HUES64 (cell line): ENCODE data around the gene LAMA2.

Experiments
- H3K27ac ChIP-seq: 2 replicates; pipeline ENCODE4 v1.7.0; 2013; ENCODE audit warnings: low read depth, low read length, inconsistent platforms
- H3K27me3 ChIP-seq: 2 replicates; pipeline ENCODE4 v1.6.1; 2013; ENCODE audit warnings: mild to moderate bottlenecking, low read length; ENCODE audit not compliant: insufficient read depth
- H3K36me3 ChIP-seq: 2 replicates; pipeline ENCODE4 v1.6.1; 2013; ENCODE audit warnings: mild to moderate bottlenecking, low read length; ENCODE audit not compliant: insufficient read depth
- H3K4me1 ChIP-seq: 2 replicates; pipeline ENCODE4 v1.6.1; 2013; ENCODE audit warnings: mild to moderate bottlenecking, low read length, moderate library complexity; ENCODE audit not compliant: insufficient read depth
- H3K4me3 ChIP-seq: 2 replicates; pipeline ENCODE4 v1.5.1; 2013; ENCODE audit warnings: mild to moderate bottlenecking, low read length, moderate library complexity
- H3K9ac ChIP-seq: 2 replicates; pipeline ENCODE4 v1.6.1; 2013; ENCODE audit warnings: mild to moderate bottlenecking, low read depth, low read length
- H3K9me3 ChIP-seq: 2 replicates; pipeline ENCODE4 v1.6.1; 2013; ENCODE audit warnings: low read depth, low read length; ENCODE audit not compliant: insufficient read depth
- WGBS: fragments of 150-250, 120-280 bp; methylation state at CpG from one replicate; pipeline ENCODE4 v1.1.7; 2013; ENCODE audit warnings: missing lambda C conversion rate; 5-methylcytosine and 5-hydroxymethylcytosine counted together

Gene LAMA2

DNA sequence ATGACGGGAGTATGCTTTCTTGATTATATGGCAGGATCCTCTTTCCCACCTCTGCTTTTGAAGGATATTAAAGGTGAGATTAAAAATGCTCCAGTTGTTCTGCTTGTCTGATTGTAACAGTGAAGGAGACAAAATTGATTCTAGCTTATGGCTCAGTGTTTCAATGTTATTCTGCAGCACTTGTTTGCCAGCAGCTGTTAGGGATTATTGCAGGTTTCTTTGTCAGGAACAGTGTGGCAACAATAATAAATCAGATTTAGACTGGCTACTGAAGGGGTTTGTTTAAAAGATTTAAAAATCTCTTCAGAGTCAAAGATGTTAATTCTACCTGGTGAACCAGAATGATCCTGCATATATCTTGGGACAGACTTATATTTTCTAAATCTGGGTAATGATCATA is 126.9 kb downstream of the LAMA2 start:
- WGBS, result 97% methylated on average over 1 of the region's 1 CpG
- no peak overlapping the region for H3K9ac ChIP-seq
- no peak overlapping the region for H3K27ac ChIP-seq
- H3K27me3 ChIP-seq, result no peaks in the 10 kb centered on the region
- no peaks in the 10 kb centered on the region for H3K9me3 ChIP-seq
- H3K4me1 ChIP-seq, result no peaks in the 10 kb centered on the region
- no peaks in the 10 kb centered on the region for H3K36me3 ChIP-seq
- H3K4me3 ChIP-seq, result no peak overlapping the region

DNA sequence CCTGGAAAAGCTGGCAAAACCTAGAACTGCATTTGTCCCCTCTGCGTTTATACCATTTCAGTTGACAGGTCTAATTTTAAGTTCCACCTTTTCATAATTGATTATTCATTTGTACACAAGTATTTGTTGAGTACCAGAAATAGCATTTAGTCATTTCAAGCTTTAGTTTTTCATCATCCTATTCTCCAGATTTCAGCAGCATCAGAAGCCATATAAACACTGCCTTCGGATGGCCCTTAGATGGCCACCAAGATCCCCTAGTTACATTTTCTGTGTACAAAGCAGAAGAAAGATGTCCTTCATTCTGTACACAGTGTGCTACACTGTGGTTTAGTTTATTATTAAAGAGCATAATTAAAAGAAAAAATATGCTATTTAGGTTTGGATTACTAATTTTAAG is 131.4 kb downstream of the LAMA2 start:
- Histone ChIP-seq H3K4me1 (no peaks in the 10 kb centered on the region), H3K27ac (no peak overlapping the region), H3K4me3 (no peak overlapping the region), H3K9me3 (no peaks in the 10 kb centered on the region), H3K36me3 (no peaks in the 10 kb centered on the region), H3K9ac (no peak overlapping the region), H3K27me3 (no peaks in the 10 kb centered on the region)
- 97% methylated on average over 2 of the region's 2 CpGs for WGBS

DNA sequence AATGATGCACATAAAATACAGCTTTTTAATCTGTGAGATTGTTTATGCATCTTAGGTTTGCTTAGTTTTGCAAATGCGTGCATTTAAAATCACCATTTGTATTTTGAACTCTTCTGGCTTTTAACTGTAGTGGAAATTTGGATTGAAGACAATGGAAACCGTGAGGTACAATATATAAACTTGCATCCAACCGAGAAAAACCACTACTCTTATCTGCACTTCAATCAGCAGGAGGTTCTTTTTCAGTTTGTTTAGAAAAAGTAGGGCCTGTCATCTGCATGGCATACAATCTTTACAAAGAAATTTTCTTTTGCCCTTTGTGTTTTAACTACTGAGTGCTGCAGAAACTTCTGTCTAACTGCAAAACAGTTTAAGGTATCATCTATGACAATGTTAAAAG is 132.8 kb downstream of the LAMA2 start:
- no peaks in the 10 kb centered on the region for H3K4me1 ChIP-seq
- H3K27me3 ChIP-seq, result no peaks in the 10 kb centered on the region
- WGBS, result 75% methylated on average over 1 of the region's 3 CpGs
- H3K4me3 ChIP-seq, result no peak overlapping the region
- no peaks in the 10 kb centered on the region for H3K36me3 ChIP-seq
- H3K9me3 ChIP-seq, result no peaks in the 10 kb centered on the region
- H3K27ac ChIP-seq, result no peak overlapping the region
- no peak overlapping the region for H3K9ac ChIP-seq

DNA sequence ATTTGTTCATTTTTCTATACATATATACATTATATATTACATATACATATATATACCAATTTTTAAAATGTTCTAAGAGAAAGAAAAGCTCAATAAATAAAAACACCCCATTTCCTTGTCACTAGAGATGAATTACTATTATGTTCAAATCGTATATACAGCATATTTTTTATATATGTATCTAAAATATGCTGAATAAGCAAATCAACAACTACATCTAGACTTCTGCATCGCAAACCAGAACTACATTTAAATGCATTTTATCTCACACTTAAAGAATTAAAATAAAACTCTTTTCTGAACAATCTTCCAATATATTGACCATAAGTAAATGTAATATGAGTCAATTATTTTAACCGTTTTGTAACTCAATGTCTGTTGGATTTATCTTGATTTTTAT is 133.9 kb downstream of the LAMA2 start:
- H3K36me3 ChIP-seq, result no peaks in the 10 kb centered on the region
- H3K9me3 ChIP-seq, result no peaks in the 10 kb centered on the region
- H3K4me3 ChIP-seq, result no peak overlapping the region
- H3K27me3 ChIP-seq, result no peaks in the 10 kb centered on the region
- H3K9ac ChIP-seq, result no peak overlapping the region
- no peak overlapping the region for H3K27ac ChIP-seq
- WGBS, result 83% methylated on average over 1 of the region's 3 CpGs
- H3K4me1 ChIP-seq, result no peaks in the 10 kb centered on the region

DNA sequence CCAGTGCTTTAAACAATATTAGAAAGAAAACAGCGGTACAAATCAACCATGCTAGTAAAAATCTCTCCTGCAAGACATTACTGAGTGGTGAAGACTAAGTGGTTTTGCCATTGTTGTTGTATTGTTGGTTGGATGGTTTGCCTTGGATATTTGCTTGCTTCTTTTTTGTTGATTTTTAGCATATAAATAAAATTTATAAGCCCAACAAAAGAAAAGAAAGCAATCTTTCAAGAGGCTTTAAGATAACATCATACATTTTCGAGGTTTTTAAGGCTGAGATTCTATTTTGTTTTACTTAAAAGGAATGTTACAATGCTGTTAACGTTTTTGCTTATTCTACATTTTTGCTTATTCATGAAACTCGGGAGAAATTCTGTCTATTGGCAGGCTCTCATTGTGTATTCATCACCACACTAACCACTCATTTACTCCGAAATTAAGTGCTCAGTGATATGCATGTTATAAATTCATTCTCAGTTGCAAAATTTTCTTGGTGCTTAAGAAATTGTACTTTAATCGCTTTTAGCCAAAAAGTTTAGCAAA is 139.1 kb downstream of the LAMA2 start:
- Histone ChIP-seq H3K9me3 (no peaks in the 10 kb centered on the region), H3K27ac (no peak overlapping the region), H3K27me3 (no peaks in the 10 kb centered on the region), H3K4me1 (no peaks in the 10 kb centered on the region), H3K9ac (no peak overlapping the region), H3K36me3 (no peaks in the 10 kb centered on the region), H3K4me3 (no peak overlapping the region)
- 94% methylated on average over 6 of the region's 6 CpGs for WGBS

DNA sequence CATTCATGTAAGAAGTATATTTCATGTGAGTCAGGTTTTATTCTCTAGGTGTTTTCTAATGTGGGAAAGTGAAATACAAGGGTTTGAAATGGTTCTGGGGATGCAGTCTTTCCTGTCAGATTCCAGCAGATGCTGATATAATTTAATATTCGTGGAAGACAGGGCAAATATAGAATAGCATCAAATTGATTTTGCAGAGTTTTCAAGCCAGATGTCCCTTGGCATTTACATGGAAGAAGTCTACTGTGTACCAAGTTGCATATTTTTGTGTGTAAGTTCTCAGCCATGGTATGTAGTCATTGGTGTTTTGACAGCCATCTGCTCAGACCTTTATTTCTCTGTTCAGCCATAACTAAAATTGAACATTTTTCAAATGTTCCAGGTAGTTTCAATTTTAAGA is 143.7 kb downstream of the LAMA2 start:
- 97% methylated on average over 1 of the region's 1 CpG for WGBS
- Histone ChIP-seq H3K27me3 (peaks cover 9% of the 10 kb centered on the region), H3K27ac (no peak overlapping the region), H3K9me3 (no peaks in the 10 kb centered on the region), H3K4me1 (peaks cover 13% of the 10 kb centered on the region; the same call in 1 of the 2 replicates), H3K9ac (no peak overlapping the region), H3K36me3 (no peaks in the 10 kb centered on the region), H3K4me3 (no peak overlapping the region)

DNA sequence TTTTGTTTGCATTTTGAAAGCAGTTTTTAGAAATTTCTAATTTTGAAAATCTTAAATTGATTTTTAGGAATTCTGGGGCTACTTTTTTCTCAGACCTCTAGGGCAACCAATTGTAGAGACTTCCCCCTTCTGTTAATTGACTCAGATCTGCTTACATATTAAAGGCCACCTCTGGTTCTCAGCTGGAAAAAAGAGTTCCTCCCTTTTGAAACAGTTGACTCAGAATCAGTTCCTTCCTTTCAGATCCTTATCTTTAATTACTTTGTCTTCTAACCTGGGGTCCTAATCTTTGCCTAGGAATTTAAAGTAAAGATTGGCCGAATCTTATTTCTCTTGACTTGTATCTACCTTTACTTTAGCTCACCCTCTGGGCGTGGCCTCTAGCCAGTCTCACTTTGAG is 146.8 kb downstream of the LAMA2 start:
- Histone ChIP-seq H3K9ac (no peak overlapping the region), H3K27me3 (peaks cover 9% of the 10 kb centered on the region), H3K9me3 (no peaks in the 10 kb centered on the region), H3K4me3 (no peak overlapping the region), H3K36me3 (no peaks in the 10 kb centered on the region), H3K27ac (no peak overlapping the region), H3K4me1 (peaks cover 13% of the 10 kb centered on the region; the same call in 1 of the 2 replicates)
- 28% methylated on average over 2 of the region's 2 CpGs for WGBS

DNA sequence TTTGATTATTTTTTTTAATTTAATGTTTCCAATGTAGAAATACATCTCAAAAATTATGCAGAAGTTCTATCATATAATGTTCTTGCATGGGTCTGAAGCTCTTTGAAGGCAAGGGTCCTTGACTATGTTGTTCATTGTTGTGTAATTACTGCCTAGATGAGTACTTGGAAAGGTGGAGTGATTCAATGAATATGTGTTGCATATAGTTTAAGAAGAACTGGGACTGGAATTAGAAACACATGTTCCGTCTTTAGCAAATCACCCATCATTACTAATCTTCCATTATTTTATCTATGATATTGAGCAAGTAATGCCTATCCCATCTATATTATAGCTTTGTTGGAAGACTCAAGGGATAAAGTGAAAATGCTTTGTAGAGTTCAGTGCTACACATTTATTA is 147.3 kb downstream of the LAMA2 start:
- H3K36me3 ChIP-seq, result no peaks in the 10 kb centered on the region
- no peak overlapping the region for H3K4me3 ChIP-seq
- H3K4me1 ChIP-seq, result peaks cover 13% of the 10 kb centered on the region; the same call in 1 of the 2 replicates
- no peak overlapping the region for H3K27ac ChIP-seq
- H3K27me3 ChIP-seq, result peaks cover 9% of the 10 kb centered on the region
- H3K9ac ChIP-seq, result no peak overlapping the region
- no CpG with 5 or more reads among the region's 1 CpG for WGBS
- H3K9me3 ChIP-seq, result no peaks in the 10 kb centered on the region

DNA sequence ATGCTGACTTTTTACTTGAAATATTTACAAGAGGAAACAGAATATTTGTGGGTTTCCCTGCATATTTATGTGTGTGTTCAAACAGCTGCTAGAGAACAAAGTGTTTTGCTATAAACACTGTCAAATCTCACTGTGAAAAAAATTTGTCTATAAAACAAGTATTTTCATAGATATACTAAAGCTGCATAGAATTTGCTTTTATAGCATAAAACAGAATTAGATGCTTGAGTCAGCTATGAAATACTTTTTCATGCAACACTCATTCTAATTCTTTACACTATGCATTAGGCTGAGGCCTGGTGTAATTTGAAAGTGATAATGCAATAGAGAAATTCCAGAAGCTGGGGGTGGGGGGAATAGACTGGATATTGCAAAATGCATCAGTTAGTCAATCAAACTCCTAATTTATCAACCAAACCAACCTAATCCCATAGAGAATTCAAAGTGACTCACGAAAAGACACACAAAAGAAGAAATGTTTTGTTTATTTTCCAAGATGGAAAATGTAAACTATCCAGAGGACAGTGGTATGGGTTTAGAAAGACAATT is 148.2 kb downstream of the LAMA2 start:
- H3K4me3 ChIP-seq, result no peak overlapping the region
- no peaks in the 10 kb centered on the region for H3K36me3 ChIP-seq
- peaks cover 13% of the 10 kb centered on the region; the same call in 1 of the 2 replicates for H3K4me1 ChIP-seq
- H3K27me3 ChIP-seq, result peaks cover 9% of the 10 kb centered on the region
- H3K9ac ChIP-seq, result no peak overlapping the region
- no CpG with 5 or more reads among the region's 1 CpG for WGBS
- H3K9me3 ChIP-seq, result no peaks in the 10 kb centered on the region
- no peak overlapping the region for H3K27ac ChIP-seq

DNA sequence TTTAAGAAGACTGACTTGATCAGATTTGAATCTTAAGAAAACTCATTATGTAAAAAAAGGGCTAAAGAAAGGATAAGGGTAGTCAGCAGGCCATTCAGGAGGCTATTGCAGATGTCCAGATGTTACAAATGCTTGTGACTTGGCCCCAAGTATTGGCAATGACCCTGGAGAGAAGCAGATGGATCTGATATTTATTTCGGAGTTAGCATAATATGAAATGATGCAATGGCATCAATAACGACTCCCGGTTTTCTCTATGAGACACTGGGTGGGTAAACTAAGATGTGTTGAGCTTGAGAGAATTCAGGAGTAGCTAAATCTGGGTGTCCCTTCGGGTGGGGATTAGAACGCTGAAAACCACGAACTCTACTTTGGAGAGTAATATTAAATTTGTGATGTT is 149.7 kb downstream of the LAMA2 start:
- Histone ChIP-seq H3K4me3 (no peak overlapping the region), H3K4me1 (peaks cover 13% of the 10 kb centered on the region; the same call in 1 of the 2 replicates), H3K27ac (no peak overlapping the region), H3K36me3 (no peaks in the 10 kb centered on the region), H3K27me3 (peaks cover 9% of the 10 kb centered on the region), H3K9me3 (no peaks in the 10 kb centered on the region), H3K9ac (no peak overlapping the region)
- WGBS, result 95% methylated on average over 6 of the region's 6 CpGs

DNA sequence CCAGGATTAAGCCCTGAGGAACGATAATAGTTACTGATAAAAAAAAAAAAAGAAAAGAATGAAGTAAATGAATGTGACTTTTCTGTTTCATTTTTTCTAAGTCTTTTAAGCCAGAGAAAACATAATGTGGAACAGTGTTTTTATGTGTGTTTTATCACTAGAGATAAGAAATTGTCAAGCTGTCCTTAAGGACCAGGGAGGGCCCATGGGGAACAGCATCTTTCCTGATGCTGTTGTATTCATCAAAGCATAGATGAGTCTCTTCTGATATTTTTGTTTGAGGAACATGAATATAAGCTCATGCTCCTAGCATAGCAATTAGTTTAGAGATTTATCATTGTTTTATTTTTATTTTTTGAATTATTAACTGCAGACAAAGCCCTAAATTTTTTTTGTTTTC is 150.2 kb downstream of the LAMA2 start:
- WGBS, result 98% methylated on average over 1 of the region's 1 CpG

DNA sequence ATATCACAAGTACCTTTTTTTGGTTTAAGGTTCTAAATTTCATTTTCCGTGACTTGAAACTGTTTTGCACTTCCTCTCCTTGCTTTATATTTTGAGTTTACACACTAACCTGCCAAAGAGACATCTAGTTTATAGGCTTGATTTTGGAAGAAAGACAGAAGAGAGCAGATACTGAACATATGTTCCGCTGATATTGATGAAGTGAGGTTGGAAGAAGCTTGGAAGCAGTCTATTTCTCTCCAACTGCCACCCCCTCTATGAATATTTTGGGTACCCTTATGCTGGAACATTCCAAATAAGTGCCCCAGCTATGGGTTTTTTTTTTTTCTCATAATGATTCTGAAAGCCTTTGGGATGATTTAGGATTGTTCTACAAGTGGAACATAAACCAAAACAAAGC is 150.6 kb downstream of the LAMA2 start:
- Histone ChIP-seq H3K4me3 (no peak overlapping the region), H3K27ac (no peak overlapping the region)
- WGBS, result 100% methylated on average over 2 of the region's 2 CpGs

More for the DNA sequence above, 150.2 kb downstream of the LAMA2 start:
- Histone ChIP-seq H3K4me1 (peaks cover 13% of the 10 kb centered on the region; the same call in 1 of the 2 replicates), H3K4me3 (no peak overlapping the region), H3K9me3 (no peaks in the 10 kb centered on the region), H3K27ac (no peak overlapping the region), H3K36me3 (no peaks in the 10 kb centered on the region), H3K27me3 (peaks cover 9% of the 10 kb centered on the region), H3K9ac (no peak overlapping the region)

More for the DNA sequence above, 150.6 kb downstream of the LAMA2 start:
- no peaks in the 10 kb centered on the region for H3K36me3 ChIP-seq
- H3K27me3 ChIP-seq, result peaks cover 7% of the 10 kb centered on the region
- no peak overlapping the region for H3K9ac ChIP-seq
- H3K4me1 ChIP-seq, result peaks cover 13% of the 10 kb centered on the region; the same call in 1 of the 2 replicates
- H3K9me3 ChIP-seq, result no peaks in the 10 kb centered on the region
